HG03565 (cell line): Measurements from ENCODE around the gene SNX17.
"Not testable (repeated sequence)": the region's sequence is repeated elsewhere in the genome, so short reads cannot be mapped to it uniquely, and the experiment has no call there.

ENCODE experiments used
- ATAC-seq: cut with Tn5 transposase; IDR thresholded peaks from one replicate; pipeline ENCODE4 v1.9.1; 2021; ENCODE audit warnings: mild to moderate bottlenecking, moderate library complexity; ENCODE audit not compliant: unreplicated experiment

SNX17 gene

DNA sequence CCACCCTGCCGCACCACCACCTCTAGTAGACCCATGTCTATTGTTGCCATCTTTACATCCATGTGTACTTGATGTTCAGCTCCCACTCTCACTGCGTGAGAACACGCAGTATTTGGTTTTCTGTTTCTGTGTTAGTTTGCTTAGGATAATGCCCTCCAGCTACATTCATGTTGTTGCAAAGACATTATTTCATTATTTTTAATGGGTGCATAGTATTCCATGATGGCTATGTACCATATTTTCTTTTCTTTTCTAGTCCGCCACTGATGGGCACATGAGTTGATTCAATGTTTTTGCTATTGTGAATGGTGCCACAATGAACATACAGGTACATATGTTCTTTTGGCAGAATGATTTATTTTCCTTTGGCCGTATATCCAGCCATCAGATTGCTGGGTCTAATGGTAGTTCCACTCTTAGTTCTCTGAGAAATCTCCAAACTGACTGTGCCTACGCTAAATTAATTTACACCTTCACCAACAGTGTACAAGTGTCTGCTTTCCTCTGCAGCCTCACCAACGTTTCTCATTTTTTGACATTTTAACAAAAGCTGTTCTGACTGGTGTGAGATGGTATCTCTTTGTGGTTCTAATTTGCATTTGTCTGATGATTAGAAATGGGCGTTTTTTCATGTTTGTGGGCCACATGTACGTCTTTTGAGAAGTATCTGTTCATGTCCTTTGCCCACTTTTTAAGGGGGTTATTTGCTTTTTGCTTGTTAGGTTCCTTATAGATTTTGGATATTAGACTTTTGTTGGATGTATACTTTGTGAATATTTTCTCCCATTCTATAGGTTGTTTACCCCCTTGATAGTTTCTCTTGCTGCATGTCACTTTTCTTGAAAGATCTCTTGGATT lies 20.6 kb downstream of the SNX17 start:
- ATAC-seq, result no peak

DNA sequence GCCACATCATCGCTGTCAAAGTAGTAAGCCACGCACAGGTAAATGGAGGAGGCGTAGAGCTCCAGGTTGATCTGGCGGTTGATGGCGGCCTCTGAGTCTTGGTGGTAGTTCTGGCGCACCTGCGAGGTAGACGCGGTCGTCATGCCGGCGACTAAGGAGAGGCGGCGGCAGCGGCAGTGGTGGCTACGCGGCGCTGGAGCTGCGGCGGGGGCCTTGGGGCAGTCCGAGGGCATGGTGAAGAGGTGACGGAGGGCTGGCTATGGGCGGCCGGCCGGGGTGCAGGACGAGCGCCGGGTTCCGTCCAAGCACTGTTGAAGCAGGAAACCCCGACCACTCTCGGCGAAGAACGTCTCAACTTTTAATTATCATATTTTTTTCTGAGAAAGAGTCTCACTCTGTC lies 22.8 kb downstream of the SNX17 start:
- ATAC-seq, result no peak

DNA sequence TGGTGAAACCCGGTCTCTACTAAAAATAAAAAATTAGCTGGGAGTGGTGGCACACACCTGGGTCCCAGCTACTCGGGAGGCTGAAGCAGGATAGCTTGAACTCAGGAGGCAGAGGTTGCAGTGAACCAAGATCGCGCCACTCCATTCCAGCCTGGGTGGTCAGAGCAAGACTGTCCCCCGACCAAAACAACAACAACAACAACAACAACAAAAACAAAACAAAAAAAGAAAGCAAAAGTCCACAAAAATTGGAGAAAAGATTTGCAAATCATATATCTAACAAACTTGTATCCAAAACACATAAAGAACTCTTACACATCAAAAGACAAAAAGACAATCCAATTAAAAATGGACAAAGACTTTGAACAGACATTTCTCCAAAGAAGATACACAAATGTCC lies 28.5 kb downstream of the SNX17 start:
- ATAC-seq, result no peak

DNA sequence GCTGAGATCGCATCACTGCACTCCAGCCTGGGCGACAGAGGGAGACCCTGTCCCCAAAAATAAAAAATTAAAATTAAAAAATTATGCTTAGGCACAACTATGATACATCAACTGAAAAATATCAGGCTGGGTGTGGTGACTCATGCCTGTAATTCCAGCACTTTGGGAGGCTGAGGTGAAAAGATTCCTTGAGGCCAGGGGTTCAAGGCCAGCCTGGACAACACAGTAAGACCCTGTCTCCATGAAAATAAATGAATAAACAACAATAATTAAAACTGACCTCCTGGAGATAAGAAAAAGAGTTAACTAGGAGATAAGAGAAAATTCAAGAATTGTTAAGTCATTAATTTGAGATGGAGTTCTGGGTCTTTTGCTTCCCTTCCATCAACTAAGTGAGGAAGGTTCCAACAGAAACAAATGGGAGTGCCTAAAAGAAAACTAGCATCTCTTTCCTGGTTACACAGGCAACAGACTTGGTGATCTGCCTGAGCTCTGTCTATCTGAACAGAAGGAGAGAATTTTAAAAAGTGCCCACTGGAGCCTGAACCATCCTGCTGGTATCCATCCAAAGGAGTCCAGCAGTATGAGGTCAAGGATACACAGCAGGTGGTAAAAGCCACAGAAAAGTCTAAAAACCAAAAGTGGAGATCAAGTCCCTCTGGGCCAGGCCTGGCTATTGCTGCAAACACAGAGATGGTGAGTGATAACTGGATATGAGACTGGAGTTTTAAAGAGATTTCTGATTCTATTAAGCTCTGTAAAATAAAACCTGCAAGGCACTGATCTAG lies 30.1 kb downstream of the SNX17 start:
- ATAC-seq, result no peak

- no peak for ATAC-seq
Observed at GRCh38 chr2:27407798-27408491, 37.5 kb downstream of the SNX17 start.

GRCh38 chr2:27408601-27409320 lies 38.3 kb downstream of the SNX17 start:
- peak; percentile 12 for ATAC-seq

GRCh38 chr2:27409321-27410073 lies 39.1 kb downstream of the SNX17 start, which contains the start of gene PPM1G:
Gene PPM1G (minus strand): TSS chr2:27409591. CDS start chr2:27409422, 169 bp downstream.
- ATAC-seq, result peak; percentile 87

- ATAC-seq, result no peak
Observed at GRCh38 chr2:27412419-27413152, 42.2 kb downstream of the SNX17 start.

- no peak for ATAC-seq
Observed at GRCh38 chr2:27416151-27416550, 45.7 kb downstream of the SNX17 start.

DNA sequence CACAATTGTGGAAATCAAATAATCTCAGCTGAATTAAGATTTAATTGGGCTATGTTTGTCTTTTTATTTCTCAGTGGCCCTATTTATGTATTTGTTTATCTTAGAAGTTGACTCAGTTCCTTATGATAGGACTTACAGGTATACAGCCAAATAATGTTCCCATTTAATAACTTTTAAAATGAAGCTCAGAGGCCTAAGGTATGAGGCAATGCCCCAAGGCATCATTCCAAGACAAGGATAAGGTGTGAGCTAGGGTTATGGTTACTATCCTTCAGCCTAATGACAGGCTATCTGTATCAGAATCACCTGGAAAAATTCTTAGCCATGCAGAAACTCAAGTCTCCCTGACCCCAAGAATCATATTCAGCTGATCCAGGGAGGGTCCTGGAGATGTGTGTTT lies 50.6 kb downstream of the SNX17 start:
- ATAC-seq, result no peak

DNA sequence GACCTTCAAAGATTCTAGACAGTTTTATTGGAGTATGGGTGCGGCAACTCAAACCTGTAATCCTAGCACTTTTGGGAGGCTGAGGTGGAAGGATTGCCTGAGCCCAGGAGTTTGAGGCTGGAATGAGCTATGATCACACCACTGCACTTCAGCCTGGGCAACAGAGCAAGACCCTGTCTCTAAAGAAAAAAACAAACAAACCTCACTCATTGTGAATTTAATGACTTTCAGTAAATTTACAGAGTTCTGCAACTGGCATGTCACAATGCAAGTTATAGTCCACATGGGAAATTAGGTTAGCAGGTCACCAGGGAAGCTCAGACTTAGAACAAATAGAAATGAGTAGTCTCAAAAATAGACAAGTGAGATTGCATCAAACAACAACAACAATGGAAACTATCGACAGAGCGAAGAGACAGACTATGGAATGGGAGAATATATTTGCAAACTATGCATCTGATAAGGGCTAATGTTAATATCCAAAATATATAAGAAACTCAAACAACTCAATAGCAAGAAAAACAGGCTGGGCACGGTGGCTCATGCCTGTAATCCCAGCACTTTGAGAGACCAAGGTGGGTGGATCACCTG lies 51.3 kb downstream of the SNX17 start:
- ATAC-seq, result no peak

DNA sequence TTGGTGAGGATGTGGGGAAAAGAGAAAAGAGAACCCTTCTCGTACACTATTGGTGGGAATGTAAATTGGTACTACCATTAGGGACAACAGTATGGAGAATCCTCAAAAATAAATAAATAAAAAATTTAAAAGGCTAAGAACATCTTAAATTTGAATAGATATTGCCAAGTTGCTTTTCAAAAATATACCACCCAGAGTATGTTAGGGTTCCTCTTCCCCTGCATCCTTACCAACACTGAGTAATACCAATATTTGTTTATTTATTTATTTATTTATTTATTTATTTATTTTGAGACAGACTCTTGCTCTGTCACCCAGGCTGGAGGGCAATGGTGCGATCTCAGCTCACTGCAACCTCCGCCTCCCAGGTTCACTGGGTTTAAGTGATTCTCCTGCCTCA lies 52.5 kb downstream of the SNX17 start:
- ATAC-seq, result no peak

DNA sequence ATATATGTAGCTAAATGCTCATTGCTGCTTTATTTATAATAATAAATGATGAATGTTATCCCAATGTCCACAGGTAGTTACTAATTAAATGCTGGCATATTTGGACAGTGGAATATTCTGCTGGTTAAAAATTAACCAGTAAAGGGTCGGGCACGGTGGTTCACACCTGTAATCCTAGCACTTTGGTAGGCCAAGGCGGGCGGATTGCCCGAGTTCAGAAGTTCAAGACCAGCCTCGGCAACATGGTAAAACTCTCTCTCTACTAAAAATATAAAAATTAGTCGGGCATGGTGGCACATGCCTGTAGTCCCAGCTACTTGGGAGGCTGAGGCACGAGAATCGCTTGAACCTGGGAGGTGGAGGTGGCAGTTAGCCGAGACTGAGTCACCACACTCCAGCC lies 54.6 kb downstream of the SNX17 start:
- ATAC-seq, result not testable (repeated sequence)
